Endothelial cell of umbilical vein (primary cell): ENCODE data around the gene TTLL5. TPM values are rescaled to one million over a fixed set of nuclear protein-coding genes. Genes with fewer than 3 reads are reported as not detected.

Experiments used
- BruUV-seq: library from RNA; stranded (reverse); fragments of 400-500 nt; replicated peaks from 2 replicates; lab custom pipeline; 2021; lab: Mats Ljungman, UMichigan
- CTCF ChIA-PET: fragments of 300-600, 350-600 bp; sonication (Branson Sonifier 250); formaldehyde crosslinking; loops from one replicate; lab custom pipeline; 2021; ENCODE audit warnings: antibody characterized with exemption, inconsistent platforms; lab: Charles Lee
- POLR2A ChIA-PET: fragments of 300-600, 350-600 bp; sonication (Branson Sonifier 250); formaldehyde crosslinking; loops from one replicate; lab custom pipeline; 2021; ENCODE audit warnings: antibody characterized with exemption, inconsistent platforms; lab: Charles Lee
- DNase-seq: peaks from one replicate; pipeline ENCODE4 v3.0.0-alpha.2; 2011; ENCODE audit warnings: low read depth, low spot score
- FAIRE-seq: peaks from 2 replicates; lab custom pipeline; 2011; peaks lifted over from hg19 to GRCh38; lab: Jason Lieb, UNC
- H2AFZ ChIP-seq: 2 replicates; pipeline ENCODE4 v1.6.0; 2012; ENCODE audit warnings: low read depth, low read length, control low read depth, inconsistent platforms
- H3K27ac ChIP-seq: 2 replicates; pipeline ENCODE4 v1.5.1; 2011; ENCODE audit warnings: low read depth, mild to moderate bottlenecking, control low read depth, low read length, moderate library complexity; ENCODE audit not compliant: insufficient read depth
- H3K27me3 ChIP-seq, 2 experiments: 2 replicates each; pipeline versions ENCODE4 v1.6.0 to v1.6.1; 2011; ENCODE audit warnings: low read length in 2 of 2, mixed read lengths in 1 of 2; ENCODE audit not compliant: control insufficient read depth in 2 of 2, insufficient read depth in 2 of 2
- H3K36me3 ChIP-seq, 2 experiments: 2 replicates in 1 of 2; 3 replicates in 1 of 2; pipeline ENCODE4 v1.5.1; 2011; ENCODE audit warnings: low read length in 2 of 2, mild to moderate bottlenecking in 1 of 2, moderate library complexity in 1 of 2; ENCODE audit not compliant: control insufficient read depth in 2 of 2, insufficient read depth in 2 of 2; ENCODE audit errors: extremely low read depth in 1 of 2
- H3K4me1 ChIP-seq: 3 replicates; pipeline ENCODE4 v1.5.1; 2011; ENCODE audit warnings: mild to moderate bottlenecking, low read length; ENCODE audit not compliant: control insufficient read depth, insufficient read depth; ENCODE audit errors: extremely low read depth
- H3K4me2 ChIP-seq: 2 replicates; pipeline ENCODE4 v1.6.1; 2011; ENCODE audit warnings: low read length, control low read depth, mixed read lengths; ENCODE audit not compliant: insufficient read depth
- H3K4me3 ChIP-seq, 3 experiments: fragments of 200-600 bp in 1 of 3; sonication (generic), shearing (Covaris generic) in 1 of 3; replicated peaks in 1 of 3; 2 replicates each; pipeline ENCODE4 v1.5.1; 2011 to 2016; ENCODE audit warnings: control low read depth in 3 of 3, low read length in 3 of 3, mild to moderate bottlenecking in 2 of 3, inconsistent platforms in 1 of 3, low read depth in 1 of 3, moderate library complexity in 1 of 3; ENCODE audit not compliant: insufficient read depth in 1 of 3
- H3K79me2 ChIP-seq: 2 replicates; pipeline ENCODE4 v1.6.0; 2012; ENCODE audit warnings: low read length, inconsistent platforms; ENCODE audit not compliant: control insufficient read depth, insufficient read depth
- H3K9ac ChIP-seq: replicated peaks from 2 replicates; pipeline ENCODE3; 2011; ENCODE audit warnings: low read length, control low read depth; ENCODE audit not compliant: insufficient read depth; ENCODE audit errors: extremely low read depth
- H3K9me1 ChIP-seq: replicated peaks from 3 replicates; pipeline ENCODE4 v1.6.0; 2011; ENCODE audit warnings: mild to moderate bottlenecking, low read length; ENCODE audit not compliant: control insufficient read depth, insufficient read depth; ENCODE audit errors: extremely low read depth
- H3K9me3 ChIP-seq: replicated peaks from 2 replicates; pipeline ENCODE4 v1.5.1; 2012; ENCODE audit warnings: low read length, inconsistent platforms; ENCODE audit not compliant: control insufficient read depth, insufficient read depth
- H4K20me1 ChIP-seq: replicated peaks from 2 replicates; pipeline ENCODE3; 2011; ENCODE audit warnings: mild to moderate bottlenecking, low read length; ENCODE audit not compliant: control insufficient read depth, insufficient read depth; ENCODE audit errors: extremely low read depth
- CTCF ChIP-seq, 2 donors: IDR thresholded peaks; 1 replicate in 1 of 2; 2 replicates in 1 of 2; pipeline ENCODE4 v1.5.1; 2011; ENCODE audit warnings: low read length in 2 of 2, mild to moderate bottlenecking in 2 of 2, moderate library complexity in 2 of 2, control low read depth in 1 of 2, inconsistent platforms in 1 of 2, low read depth in 1 of 2; ENCODE audit not compliant: insufficient read depth in 1 of 2; ENCODE audit errors: extremely low read depth in 1 of 2
- EZH2 ChIP-seq: IDR thresholded peaks from 2 replicates; pipeline ENCODE4 v1.6.1; 2012; ENCODE audit warnings: borderline replicate concordance, low read depth, mild to moderate bottlenecking, moderate library complexity, low read length, inconsistent platforms; ENCODE audit not compliant: severe bottlenecking
- FOS ChIP-seq: IDR thresholded peaks from 2 replicates; pipeline ENCODE4 v1.6.1; 2011; ENCODE audit warnings: mild to moderate bottlenecking, low read length, moderate library complexity, borderline replicate concordance; ENCODE audit not compliant: insufficient read depth
- GATA2 ChIP-seq: IDR thresholded peaks from 2 replicates; pipeline ENCODE4 v1.7.0; 2011; ENCODE audit warnings: low read depth, mild to moderate bottlenecking, moderate library complexity, mixed read lengths, low read length; ENCODE audit not compliant: insufficient read length, insufficient read depth
- JUN ChIP-seq: IDR thresholded peaks from 2 replicates; pipeline ENCODE4 v1.6.1; 2011; ENCODE audit warnings: borderline replicate concordance, low read depth; ENCODE audit not compliant: insufficient read length, insufficient read depth
- MAX ChIP-seq: IDR thresholded peaks from 2 replicates; pipeline ENCODE4 v1.6.1; 2011; ENCODE audit not compliant: insufficient read depth, insufficient read length
- MYC ChIP-seq: IDR thresholded peaks from one replicate; pipeline ENCODE4 v1.6.1; 2011; ENCODE audit warnings: mild to moderate bottlenecking, low read depth, low read length
- POLR2A ChIP-seq: IDR thresholded peaks from 2 replicates; pipeline ENCODE4 v1.6.1; 2012; ENCODE audit warnings: low read depth, mild to moderate bottlenecking, control low read depth, low read length
- POLR2AphosphoS5 ChIP-seq: IDR thresholded peaks from 2 replicates; pipeline ENCODE4 v1.6.1; 2012; ENCODE audit warnings: low read depth, mild to moderate bottlenecking, control low read depth, low read length, moderate library complexity; ENCODE audit not compliant: insufficient read depth
- dilution Hi-C: fragments of 300-500 bp; cut with MboI; formaldehyde crosslinking; loops from one replicate; pipeline ENCODE4 v1.15.0; 2019; ENCODE audit warnings: low sequenced_read_pairs; ENCODE audit not compliant: extremely low pct_ligation_motif_present
- intact Hi-C: fragments of 100-400 bp; cut with micrococcal nuclease; formaldehyde crosslinking; loops from one replicate; pipeline ENCODE4 v1.10.0; 2022
- polyA plus RNA-seq, 4 experiments: library from polyadenylated mRNA; depleted of rRNA in 3 of 4; stranded (reverse) in 3 of 4; unstranded in 1 of 4; fragments of >200 nt; gene quantifications; 2 replicates each; pipeline versions ENCODE4 v1.2.1 to v1.2.3, GENCODE V29; 2011 to 2012; ENCODE audit warnings: missing spikeins in 1 of 4
- total RNA-seq: library from RNA; stranded (reverse); gene quantifications from 2 replicates; pipeline ENCODE4 v1.2.3, GENCODE V29; 2021

Gene TTLL5
- total and polyA plus RNA-seq, 2 donors (not counting 3 experiments of a cell fraction or from before 2014, with no cell fraction given) = 33.2 to 93.6 TPM

- Histone ChIP-seq H3K4me2 (no peak overlapping the region), H3K27me3 (no peaks in the 10 kb centered on the region), H4K20me1 (no peaks in the 10 kb centered on the region), H3K4me3 (no peak overlapping the region), H3K9me3 (no peaks in the 10 kb centered on the region), H3K27ac (no peak overlapping the region), H3K36me3 (peaks cover 0 to 2% of the 10 kb centered on the region in 2 experiments), H3K79me2 (no peaks in the 10 kb centered on the region), H3K9me1 (no peaks in the 10 kb centered on the region), H3K9ac (no peak overlapping the region), H3K4me1 (no peaks in the 10 kb centered on the region), H2AFZ (no peak overlapping the region)
- no peak for TF ChIP-seq CTCF (IDR thresholded peaks at IDR 0.05; ENCODE audit: extremely low read depth in 1 of 2, insufficient read depth in 1 of 2, low read depth in 1 of 2, low read length in 2 of 2)
- TF ChIP-seq GATA2 = no peak
- TF ChIP-seq JUN = no peak
- TF ChIP-seq MYC = no peak
- no peak for TF ChIP-seq POLR2AphosphoS5
- no peak for TF ChIP-seq MAX
- no peak for TF ChIP-seq POLR2A
- no peak for TF ChIP-seq FOS
- TF ChIP-seq EZH2 = no peak
- FAIRE-seq (peak; percentile 4), DNase-seq (no peak)
- POLR2A ChIA-PET = no interaction called here
- BruUV-seq = no TSS peak
- CTCF ChIA-PET = interaction anchor here (0.7 to 2.0 kb wide), 5 partner anchors 9 to 54 kb away, joined by 3 to 6 read pairs (median 3); no protein-coding TSS in a partner anchor
- dilution Hi-C loops = no loop called here
- intact Hi-C loops = no loop called here
Measured at GRCh38 chr14:75960231-75960630, 299.2 kb downstream of the TTLL5 start.
